ENCODE measurements around the gene DRAXIN. TPM values are rescaled to one million over a fixed set of nuclear protein-coding genes. Genes with fewer than 3 reads are reported as not detected.

DRAXIN gene
- total RNA-seq, 2 experiments from 2014 or later = 0.15 to 0.19 TPM

DNA sequence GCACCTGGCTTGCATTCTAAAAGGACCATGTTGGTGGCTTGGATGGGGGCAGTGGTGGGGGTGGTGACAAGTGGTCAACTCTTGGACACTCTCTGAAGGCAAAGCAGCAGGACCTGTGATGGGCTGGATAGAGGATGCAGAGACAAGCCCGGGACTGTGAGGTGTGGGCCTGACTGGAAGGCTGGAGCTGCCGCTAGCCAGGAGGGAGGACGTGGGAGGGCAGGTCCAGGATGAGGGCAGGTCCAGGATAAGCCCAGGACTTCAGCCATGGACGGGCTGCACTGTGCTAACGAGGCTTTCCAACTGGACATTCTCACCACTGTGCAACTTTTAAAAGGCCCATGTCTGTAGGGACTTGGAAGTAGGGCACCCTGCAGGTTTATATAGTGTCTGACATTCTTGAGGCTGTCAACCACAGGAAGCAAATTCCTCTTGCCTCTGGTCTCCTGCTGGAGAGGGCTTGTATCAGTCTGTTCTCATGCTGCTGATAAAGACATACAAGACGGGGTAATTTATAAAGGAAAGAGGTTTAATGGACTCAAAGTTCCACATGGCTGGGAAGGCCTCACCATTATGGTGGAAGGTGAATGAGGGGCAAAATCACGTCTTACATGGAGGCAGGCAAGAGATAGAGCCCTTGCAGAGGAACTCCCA is 62.2 kb downstream of the DRAXIN start:
- no TSS peak for BruUV-seq (replicated peaks)

DNA sequence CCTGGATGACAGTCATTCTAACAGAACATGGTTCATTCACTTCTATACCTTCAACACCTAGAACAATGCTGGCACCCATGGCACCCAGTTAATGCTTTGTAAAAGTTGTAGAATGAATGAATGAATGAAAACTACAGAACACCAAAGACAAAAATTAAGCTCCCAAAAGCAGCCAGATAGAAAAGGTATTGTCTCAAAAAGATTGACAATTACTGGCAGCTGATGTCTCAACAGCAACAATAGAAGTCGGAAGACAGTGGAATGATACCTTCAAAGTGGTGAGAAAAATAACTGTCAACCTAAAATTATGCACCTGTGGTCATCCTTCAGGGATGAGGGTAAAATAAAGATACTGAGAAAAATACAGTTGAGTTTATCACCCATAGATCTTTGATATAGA is 65.5 kb downstream of the DRAXIN start:
- Histone ChIP-seq H3K4me2 (ENCODE audit: low read length) (no peak overlapping the region), H3K4me1 (ENCODE audit: insufficient read depth, low read length, poor library complexity, severe bottlenecking) (peaks cover 2% of the 10 kb centered on the region), H3K4me3 (ENCODE audit: low read depth, low read length, poor library complexity, severe bottlenecking) (no peak overlapping the region), H3K27ac (ENCODE audit: low read depth, low read length, poor library complexity, severe bottlenecking) (no peak overlapping the region), H3K9me2 (ENCODE audit: insufficient read depth, low read length) (no peaks in the 10 kb centered on the region), H3K9me3 (ENCODE audit: low read length) (0 out of 2 replicates have a peak, but pooled peaks cover 5% of the 10 kb centered on the region), H3K36me3 (ENCODE audit: insufficient read depth, low read length) (no peaks in the 10 kb centered on the region), H2AFZ (ENCODE audit: low read length) (no peak overlapping the region), H4K20me1 (ENCODE audit: insufficient read depth, low read length) (no peaks in the 10 kb centered on the region), H3K79me2 (ENCODE audit: insufficient read depth, low read depth, low read length) (no peaks in the 10 kb centered on the region)
- DNase-seq (ENCODE audit: low spot score) = no peak
- no peak for TF ChIP-seq EZH2phosphoT487 (IDR thresholded peaks at IDR 0.05; ENCODE audit: borderline replicate concordance, low read depth, low read length)
- TF ChIP-seq, protein P1, sequence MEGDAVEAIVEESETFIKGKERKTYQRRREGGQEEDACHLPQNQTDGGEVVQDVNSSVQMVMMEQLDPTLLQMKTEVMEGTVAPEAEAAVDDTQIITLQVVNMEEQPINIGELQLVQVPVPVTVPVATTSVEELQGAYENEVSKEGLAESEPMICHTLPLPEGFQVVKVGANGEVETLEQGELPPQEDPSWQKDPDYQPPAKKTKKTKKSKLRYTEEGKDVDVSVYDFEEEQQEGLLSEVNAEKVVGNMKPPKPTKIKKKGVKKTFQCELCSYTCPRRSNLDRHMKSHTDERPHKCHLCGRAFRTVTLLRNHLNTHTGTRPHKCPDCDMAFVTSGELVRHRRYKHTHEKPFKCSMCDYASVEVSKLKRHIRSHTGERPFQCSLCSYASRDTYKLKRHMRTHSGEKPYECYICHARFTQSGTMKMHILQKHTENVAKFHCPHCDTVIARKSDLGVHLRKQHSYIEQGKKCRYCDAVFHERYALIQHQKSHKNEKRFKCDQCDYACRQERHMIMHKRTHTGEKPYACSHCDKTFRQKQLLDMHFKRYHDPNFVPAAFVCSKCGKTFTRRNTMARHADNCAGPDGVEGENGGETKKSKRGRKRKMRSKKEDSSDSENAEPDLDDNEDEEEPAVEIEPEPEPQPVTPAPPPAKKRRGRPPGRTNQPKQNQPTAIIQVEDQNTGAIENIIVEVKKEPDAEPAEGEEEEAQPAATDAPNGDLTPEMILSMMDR (conservative IDR thresholded peaks at IDR 0.05; ENCODE audit: low read length) = no peak
- intact Hi-C loops (cut with micrococcal nuclease; ENCODE audit: unreplicated experiment) = no loop called here
- ChIA-PET POLR2A (no interaction called here), CTCF (ENCODE audit: unreplicated experiment) (no interaction called here)
- no TSS peak for BruUV-seq (replicated peaks)

More for the DNA sequence above, 62.2 kb downstream of the DRAXIN start:
- no peak for TF ChIP-seq EZH2phosphoT487 (IDR thresholded peaks at IDR 0.05; ENCODE audit: borderline replicate concordance, low read depth, low read length)
- TF ChIP-seq, protein P1 (conservative IDR thresholded peaks at IDR 0.05; ENCODE audit: low read length) = no peak
- Histone ChIP-seq H2AFZ (ENCODE audit: low read length) (no peak overlapping the region), H3K36me3 (ENCODE audit: insufficient read depth, low read length) (peaks cover 10% of the 10 kb centered on the region; the same call in 1 of the 2 replicates), H3K79me2 (ENCODE audit: insufficient read depth, low read depth, low read length) (no peaks in the 10 kb centered on the region), H4K20me1 (ENCODE audit: insufficient read depth, low read length) (no peaks in the 10 kb centered on the region), H3K4me1 (ENCODE audit: insufficient read depth, low read length, poor library complexity, severe bottlenecking) (no peaks in the 10 kb centered on the region), H3K9me2 (ENCODE audit: insufficient read depth, low read length) (no peaks in the 10 kb centered on the region), H3K27ac (ENCODE audit: low read depth, low read length, poor library complexity, severe bottlenecking) (no peak overlapping the region), H3K9me3 (ENCODE audit: low read length) (0 out of 2 replicates have a peak, but pooled peaks cover 5% of the 10 kb centered on the region), H3K4me3 (ENCODE audit: low read depth, low read length, poor library complexity, severe bottlenecking) (no peak overlapping the region), H3K4me2 (ENCODE audit: low read length) (no peak overlapping the region)
- CTCF ChIA-PET (ENCODE audit: unreplicated experiment) = interaction anchor here (0.6 kb wide), 1 partner anchor 216 kb away, joined by 3 read pairs; no protein-coding TSS in a partner anchor
- DNase-seq (ENCODE audit: low spot score) = no peak
- intact Hi-C loops (cut with micrococcal nuclease; ENCODE audit: unreplicated experiment) = no loop called here
- POLR2A ChIA-PET = interaction anchor here (1.0 kb wide), 1 partner anchor 16 kb away, joined by 4 read pairs; no protein-coding TSS in a partner anchor

DNA sequence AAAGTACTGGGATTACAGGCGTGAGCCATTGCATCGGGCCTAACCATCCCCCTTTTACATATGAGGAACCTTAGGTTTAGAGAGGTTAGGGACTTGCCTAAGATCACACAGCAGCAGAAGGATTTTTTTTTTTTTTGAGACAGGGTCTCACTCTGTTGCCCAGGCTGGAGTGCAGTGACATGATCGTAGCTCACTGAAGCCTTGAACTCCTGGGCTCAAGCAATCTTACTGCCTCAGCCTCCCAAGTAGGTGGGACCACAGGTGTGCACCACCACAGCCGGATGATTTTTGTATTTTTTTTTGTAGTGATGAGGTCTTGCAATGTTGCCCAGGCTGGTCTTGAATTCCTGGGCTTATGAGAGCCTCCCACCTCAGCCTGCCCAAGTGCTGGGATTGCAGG is 68.3 kb downstream of the DRAXIN start:
- H4K20me1 ChIP-seq (ENCODE audit: insufficient read depth, low read length) = no peaks in the 10 kb centered on the region
- H3K4me1 ChIP-seq (ENCODE audit: insufficient read depth, low read length, poor library complexity, severe bottlenecking) = peaks cover 4% of the 10 kb centered on the region
- H3K36me3 ChIP-seq (ENCODE audit: insufficient read depth, low read length) = no peaks in the 10 kb centered on the region
- no peaks in the 10 kb centered on the region for H3K9me2 ChIP-seq (ENCODE audit: insufficient read depth, low read length)
- ChIA-PET CTCF (ENCODE audit: unreplicated experiment) (no interaction called here), POLR2A (no interaction called here)
- no peak overlapping the region for H3K27ac ChIP-seq (ENCODE audit: low read depth, low read length, poor library complexity, severe bottlenecking)
- TF ChIP-seq EZH2phosphoT487 (IDR thresholded peaks at IDR 0.05; ENCODE audit: borderline replicate concordance, low read depth, low read length) = no peak
- intact Hi-C loops (cut with micrococcal nuclease; ENCODE audit: unreplicated experiment) = no loop called here
- H3K9me3 ChIP-seq (ENCODE audit: low read length) = no peaks in the 10 kb centered on the region
- BruUV-seq (replicated peaks) = no TSS peak
- no peaks in the 10 kb centered on the region for H3K79me2 ChIP-seq (ENCODE audit: insufficient read depth, low read depth, low read length)
- no peak overlapping the region for H2AFZ ChIP-seq (ENCODE audit: low read length)
- H3K4me3 ChIP-seq (ENCODE audit: low read depth, low read length, poor library complexity, severe bottlenecking) = no peak overlapping the region
- H3K4me2 ChIP-seq (ENCODE audit: low read length) = no peak overlapping the region
- no peak for DNase-seq (ENCODE audit: low spot score)

All from OCI-LY7 (cell line).